Measurements from ENCODE around the gene ABHD6. TPM values are rescaled to one million over a fixed set of nuclear protein-coding genes. Genes with fewer than 3 reads are reported as not detected.

The ABHD6 gene
- 33.8 TPM for polyA plus RNA-seq
- long read RNA-seq, donor 1, partial matches to known transcripts, result 19 of 28 reads
- long read RNA-seq, donor 1, other reads (novel, unspliced or antisense), result 0 of 28 reads
- long read RNA-seq, donor 2, partial matches to known transcripts, result 48 of 54 reads
- long read RNA-seq, donor 2, other reads (novel, unspliced or antisense), result 0 of 54 reads
- long read RNA-seq, donor 3, result 0 reads
- long read RNA-seq, donor 4, partial matches to known transcripts, result 5 of 5 reads
- long read RNA-seq, donor 4, other reads (novel, unspliced or antisense), result 0 of 5 reads
- long read RNA-seq, donor 5, partial matches to known transcripts, result 0 of 1 reads
- long read RNA-seq, donor 5, other reads (novel, unspliced or antisense), result 0 of 1 reads
- long read RNA-seq, donor 6, partial matches to known transcripts, result 0 of 5 reads
- long read RNA-seq, donor 6, other reads (novel, unspliced or antisense), result 0 of 5 reads
- long read RNA-seq, donor 7, partial matches to known transcripts, result 0 of 2 reads
- long read RNA-seq, donor 7, other reads (novel, unspliced or antisense), result 0 of 2 reads
- long read RNA-seq, donor 8, transcript ABHD6-201 (9 exons, 2,393 nt), result major isoform, 7 of 25 reads
- long read RNA-seq, donor 8, partial matches to known transcripts, result 15 of 25 reads
- long read RNA-seq, donor 8, other reads (novel, unspliced or antisense), result 0 of 25 reads
- long read RNA-seq, donor 9, transcript ABHD6-205 (10 exons, 2,482 nt), result major isoform, 7 of 30 reads
- long read RNA-seq, donor 9, transcript ABHD6-201 (9 exons, 2,393 nt), result major isoform, 7 of 30 reads
- long read RNA-seq, donor 9, partial matches to known transcripts, result 16 of 30 reads
- long read RNA-seq, donor 9, other reads (novel, unspliced or antisense), result 0 of 30 reads
- long read RNA-seq, donor 10, transcript ABHD6-201 (9 exons, 2,393 nt), result major isoform, 7 of 28 reads
- long read RNA-seq, donor 10, transcript ABHD6-205 (10 exons, 2,482 nt), result minor isoform, 5 of 28 reads
- long read RNA-seq, donor 10, partial matches to known transcripts, result 16 of 28 reads
- long read RNA-seq, donor 10, other reads (novel, unspliced or antisense), result 0 of 28 reads
- long read RNA-seq, donor 11, partial matches to known transcripts, result 0 of 5 reads
- long read RNA-seq, donor 11, other reads (novel, unspliced or antisense), result 0 of 5 reads

- H3K9me3 ChIP-seq (ENCODE audit: control insufficient read depth, low read depth, low read length), result no peaks in the 10 kb centered on the region
- DNase-seq, result peak; percentile 39 to 87
- peaks cover 19% of the 10 kb centered on the region for H3K4me1 ChIP-seq (ENCODE audit: control insufficient read depth, insufficient read depth, low read length)
- no peaks in the 10 kb centered on the region for H3K36me3 ChIP-seq (ENCODE audit: control insufficient read depth, insufficient read depth, low read length)
- peak within 1 kb of the TSS; percentile 82 for H3K4me3 ChIP-seq (ENCODE audit: low read length)
- no peaks in the 10 kb centered on the region for H3K27me3 ChIP-seq (ENCODE audit: control insufficient read depth, insufficient read depth, low read length)
- peak within 1 kb of the TSS; percentile 72 for H3K27ac ChIP-seq (ENCODE audit: low read length)
- WGBS (ENCODE audit: insufficient coverage, low lambda C conversion rate), result no CpG with 5 or more reads among the region's 77 CpGs
These were observed at the start of gene ABHD6 for GRCh38 chr3:58237238-58237940. Gene ABHD6 (plus strand): TSS chr3:58237792. CDS start chr3:58256587, 18,795 bp downstream.

- DNase-seq, result no peak
- Histone ChIP-seq H3K36me3 (ENCODE audit: control insufficient read depth, insufficient read depth, low read length) (no peaks in the 10 kb centered on the region), H3K27ac (ENCODE audit: low read length) (no peak overlapping the region), H3K4me3 (ENCODE audit: low read length) (no peak overlapping the region), H3K4me1 (ENCODE audit: control insufficient read depth, insufficient read depth, low read length) (no peaks in the 10 kb centered on the region), H3K27me3 (ENCODE audit: control insufficient read depth, insufficient read depth, low read length) (no peaks in the 10 kb centered on the region), H3K9me3 (ENCODE audit: control insufficient read depth, low read depth, low read length) (no peaks in the 10 kb centered on the region)
- WGBS (ENCODE audit: insufficient coverage, low lambda C conversion rate), result no CpG with 5 or more reads among the region's 6 CpGs
These were observed 49.4 kb upstream of the ABHD6 start for GRCh38 chr3:58188173-58188564.

- no peak for DNase-seq
- Histone ChIP-seq H3K36me3 (ENCODE audit: control insufficient read depth, insufficient read depth, low read length) (no peaks in the 10 kb centered on the region), H3K4me1 (ENCODE audit: control insufficient read depth, insufficient read depth, low read length) (no peaks in the 10 kb centered on the region), H3K4me3 (ENCODE audit: low read length) (no peak overlapping the region), H3K9me3 (ENCODE audit: control insufficient read depth, low read depth, low read length) (no peaks in the 10 kb centered on the region), H3K27ac (ENCODE audit: low read length) (no peak overlapping the region), H3K27me3 (ENCODE audit: control insufficient read depth, insufficient read depth, low read length) (no peaks in the 10 kb centered on the region)
- WGBS (ENCODE audit: insufficient coverage, low lambda C conversion rate), result 40% methylated on average over 1 of the region's 10 CpGs
These were observed 48.6 kb upstream of the ABHD6 start for GRCh38 chr3:58188921-58189451.

GRCh38 chr3:58189691-58190090 lies 47.9 kb upstream of the ABHD6 start:
- Histone ChIP-seq H3K27me3 (ENCODE audit: control insufficient read depth, insufficient read depth, low read length) (no peaks in the 10 kb centered on the region), H3K4me1 (ENCODE audit: control insufficient read depth, insufficient read depth, low read length) (no peaks in the 10 kb centered on the region), H3K27ac (ENCODE audit: low read length) (no peak overlapping the region), H3K36me3 (ENCODE audit: control insufficient read depth, insufficient read depth, low read length) (no peaks in the 10 kb centered on the region), H3K4me3 (ENCODE audit: low read length) (no peak overlapping the region), H3K9me3 (ENCODE audit: control insufficient read depth, low read depth, low read length) (no peaks in the 10 kb centered on the region)
- 71% methylated on average over 2 of the region's 5 CpGs for WGBS (ENCODE audit: insufficient coverage, low lambda C conversion rate)
- no peak for DNase-seq

- Histone ChIP-seq H3K36me3 (ENCODE audit: control insufficient read depth, insufficient read depth, low read length) (no peaks in the 10 kb centered on the region), H3K9me3 (ENCODE audit: control insufficient read depth, low read depth, low read length) (no peaks in the 10 kb centered on the region), H3K27me3 (ENCODE audit: control insufficient read depth, insufficient read depth, low read length) (no peaks in the 10 kb centered on the region), H3K4me1 (ENCODE audit: control insufficient read depth, insufficient read depth, low read length) (no peaks in the 10 kb centered on the region), H3K27ac (ENCODE audit: low read length) (no peak overlapping the region), H3K4me3 (ENCODE audit: low read length) (no peak overlapping the region)
- DNase-seq, result no peak
- no CpG with 5 or more reads among the region's 4 CpGs for WGBS (ENCODE audit: insufficient coverage, low lambda C conversion rate)
These were observed 47.3 kb upstream of the ABHD6 start for GRCh38 chr3:58190291-58190690.

- 57% methylated on average over 1 of the region's 4 CpGs for whole genome bisulfite sequencing (ENCODE audit: insufficient coverage, low lambda C conversion rate)
- H3K9me3 ChIP-seq (ENCODE audit: control insufficient read depth, low read depth, low read length), result no peaks in the 10 kb centered on the region
These were observed 46.7 kb upstream of the ABHD6 start for GRCh38 chr3:58190882-58191281.

GRCh38 chr3:58191361-58191991 lies 46.1 kb upstream of the ABHD6 start:
- H3K36me3 ChIP-seq (ENCODE audit: control insufficient read depth, insufficient read depth, low read length), result no peaks in the 10 kb centered on the region
- no peaks in the 10 kb centered on the region for H3K4me1 ChIP-seq (ENCODE audit: control insufficient read depth, insufficient read depth, low read length)
- H3K9me3 ChIP-seq (ENCODE audit: control insufficient read depth, low read depth, low read length), result no peaks in the 10 kb centered on the region
- no peak overlapping the region for H3K4me3 ChIP-seq (ENCODE audit: low read length)
- DNase-seq, result no peak
- WGBS (ENCODE audit: insufficient coverage, low lambda C conversion rate), result no CpG with 5 or more reads among the region's 10 CpGs
- H3K27ac ChIP-seq (ENCODE audit: low read length), result no peak overlapping the region
- no peaks in the 10 kb centered on the region for H3K27me3 ChIP-seq (ENCODE audit: control insufficient read depth, insufficient read depth, low read length)

More at GRCh38 chr3:58190882-58191281, 46.7 kb upstream of the ABHD6 start:
- Histone ChIP-seq H3K4me1 (ENCODE audit: control insufficient read depth, insufficient read depth, low read length) (no peaks in the 10 kb centered on the region), H3K27me3 (ENCODE audit: control insufficient read depth, insufficient read depth, low read length) (no peaks in the 10 kb centered on the region), H3K4me3 (ENCODE audit: low read length) (no peak overlapping the region), H3K36me3 (ENCODE audit: control insufficient read depth, insufficient read depth, low read length) (no peaks in the 10 kb centered on the region), H3K27ac (ENCODE audit: low read length) (no peak overlapping the region)
- DNase-seq, result no peak

- H3K4me3 ChIP-seq (ENCODE audit: low read length), result no peak overlapping the region
- H3K27ac ChIP-seq (ENCODE audit: low read length), result no peak overlapping the region
- no peaks in the 10 kb centered on the region for H3K27me3 ChIP-seq (ENCODE audit: control insufficient read depth, insufficient read depth, low read length)
- no CpG with 5 or more reads among the region's 5 CpGs for WGBS (ENCODE audit: insufficient coverage, low lambda C conversion rate)
- no peaks in the 10 kb centered on the region for H3K36me3 ChIP-seq (ENCODE audit: control insufficient read depth, insufficient read depth, low read length)
- DNase-seq, result no peak
- no peaks in the 10 kb centered on the region for H3K9me3 ChIP-seq (ENCODE audit: control insufficient read depth, low read depth, low read length)
- H3K4me1 ChIP-seq (ENCODE audit: control insufficient read depth, insufficient read depth, low read length), result no peaks in the 10 kb centered on the region
These were observed 45.5 kb upstream of the ABHD6 start for GRCh38 chr3:58192069-58192468.

GRCh38 chr3:58193682-58194407 lies 43.7 kb upstream of the ABHD6 start:
- H3K36me3 ChIP-seq (ENCODE audit: control insufficient read depth, insufficient read depth, low read length), result no peaks in the 10 kb centered on the region
- WGBS (ENCODE audit: insufficient coverage, low lambda C conversion rate), result 89% methylated on average over 5 of the region's 12 CpGs
- H3K27me3 ChIP-seq (ENCODE audit: control insufficient read depth, insufficient read depth, low read length), result no peaks in the 10 kb centered on the region
- H3K4me3 ChIP-seq (ENCODE audit: low read length), result no peak overlapping the region
- no peak overlapping the region for H3K27ac ChIP-seq (ENCODE audit: low read length)
- no peak for DNase-seq
- H3K4me1 ChIP-seq (ENCODE audit: control insufficient read depth, insufficient read depth, low read length), result no peaks in the 10 kb centered on the region
- H3K9me3 ChIP-seq (ENCODE audit: control insufficient read depth, low read depth, low read length), result no peaks in the 10 kb centered on the region
